ENCODE measurements around the gene QDPR. TPM values are rescaled to one million over a fixed set of nuclear protein-coding genes. Genes with fewer than 3 reads are reported as not detected.

The QDPR gene
- polyA plus RNA-seq, 2 donors = 5.5 to 16.0 TPM

DNA sequence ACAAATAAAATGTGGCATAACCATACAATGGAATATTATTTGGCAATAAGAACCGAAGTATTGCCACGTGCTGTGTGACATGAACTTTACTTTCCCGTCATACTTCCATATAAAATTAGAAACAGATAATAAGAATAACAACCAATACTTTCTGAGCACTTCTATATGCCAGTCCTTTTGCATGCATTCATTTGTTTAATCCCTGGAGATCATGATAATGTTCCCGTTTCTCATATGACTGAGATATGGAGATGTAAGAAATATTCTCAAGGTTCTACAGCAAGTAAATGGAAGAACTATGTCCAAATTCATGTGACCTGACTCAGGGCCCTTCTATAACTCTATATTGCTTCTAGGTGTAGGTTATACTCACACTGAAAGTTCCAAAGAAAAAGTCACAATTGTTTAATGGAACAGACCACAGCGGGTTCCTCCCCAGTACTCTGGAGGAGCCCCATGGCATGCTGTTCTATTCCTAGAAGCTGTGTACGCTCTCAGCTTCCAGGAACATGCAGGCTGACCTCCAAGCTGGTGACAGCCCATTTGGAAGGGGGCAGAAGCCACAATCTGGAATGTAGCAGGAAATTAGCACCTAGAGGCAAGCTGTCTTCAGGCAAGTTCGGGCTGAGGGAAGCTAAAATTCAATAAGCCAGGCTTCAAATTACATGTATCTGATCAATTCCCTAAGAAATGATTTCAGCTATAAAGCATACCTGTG lies 31.5 kb downstream of the QDPR start:
- no peak overlapping the region for H3K4me3 ChIP-seq (ENCODE audit: low read depth in 1 of 2, low read length in 2 of 2)
- peaks cover 0 to 2% of the 10 kb centered on the region in 2 donors for H3K9me3 ChIP-seq (ENCODE audit: control insufficient read depth in 2 of 2, insufficient read depth in 1 of 2, low read depth in 1 of 2, low read length in 1 of 2)
- peaks cover 0 to 2% of the 10 kb centered on the region in 2 donors for H3K36me3 ChIP-seq (ENCODE audit: control insufficient read depth in 2 of 2, insufficient read depth in 2 of 2, low read length in 1 of 2)
- H3K27me3 ChIP-seq (ENCODE audit: control insufficient read depth in 1 of 2, insufficient read depth in 2 of 2, low read length in 2 of 2) = no peaks in the 10 kb centered on the region
- WGBS, 2 donors = 81 to 91% methylated on average over 7 of the region's 7 CpGs
- H3K4me1 ChIP-seq (ENCODE audit: control insufficient read depth in 2 of 2, insufficient read depth in 2 of 2, low read length in 1 of 2) = no peaks in the 10 kb centered on the region
- H3K27ac ChIP-seq (ENCODE audit: low read depth in 2 of 2, low read length in 1 of 2) = no peak overlapping the region

DNA sequence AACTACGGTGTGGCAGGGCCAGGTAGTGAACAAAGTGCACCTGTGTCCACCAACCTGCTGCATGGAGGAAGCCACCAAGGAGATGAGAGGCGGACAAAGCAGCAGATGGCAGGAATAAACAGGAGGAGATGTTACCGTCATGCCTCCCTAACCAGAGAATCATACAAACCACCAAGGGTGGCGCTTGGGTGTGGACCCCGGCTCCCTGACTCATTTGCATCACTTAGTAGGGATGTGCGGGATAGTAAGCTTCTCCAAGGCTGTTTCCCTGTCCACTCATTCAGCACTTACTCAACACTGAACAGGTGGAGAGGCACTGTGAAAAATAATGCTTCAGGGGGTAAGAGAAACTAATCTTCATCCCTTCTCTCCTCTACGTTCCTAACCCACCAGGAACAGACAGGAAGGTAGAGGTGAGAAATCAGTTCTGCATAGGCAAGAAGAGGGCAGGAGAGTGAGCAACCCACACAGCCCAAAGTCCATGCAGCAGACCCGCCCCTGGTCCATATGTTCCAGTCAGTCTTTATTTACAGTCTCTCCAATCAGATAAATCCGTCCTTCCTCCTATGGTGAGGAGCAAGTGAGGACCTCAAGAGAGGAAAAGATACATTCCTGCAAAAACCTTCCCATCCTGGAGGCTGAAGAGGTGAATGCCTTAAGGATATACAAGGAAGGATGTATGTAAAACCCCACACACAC lies 34.0 kb downstream of the QDPR start:
- no peak overlapping the region for H3K27ac ChIP-seq (ENCODE audit: low read depth in 2 of 2, low read length in 1 of 2)
- peaks cover 0 to 2% of the 10 kb centered on the region in 2 donors for H3K9me3 ChIP-seq (ENCODE audit: control insufficient read depth in 2 of 2, insufficient read depth in 1 of 2, low read depth in 1 of 2, low read length in 1 of 2)
- peaks cover 0 to 2% of the 10 kb centered on the region in 2 donors for H3K36me3 ChIP-seq (ENCODE audit: control insufficient read depth in 2 of 2, insufficient read depth in 2 of 2, low read length in 1 of 2)
- no peaks in the 10 kb centered on the region for H3K4me1 ChIP-seq (ENCODE audit: control insufficient read depth in 2 of 2, insufficient read depth in 2 of 2, low read length in 1 of 2)
- 82 to 91% methylated on average over 9 of the region's 9 CpGs for WGBS, 2 donors
- no peak overlapping the region for H3K4me3 ChIP-seq (ENCODE audit: low read depth in 1 of 2, low read length in 2 of 2)
- no peaks in the 10 kb centered on the region for H3K27me3 ChIP-seq (ENCODE audit: control insufficient read depth in 1 of 2, insufficient read depth in 2 of 2, low read length in 2 of 2)

DNA sequence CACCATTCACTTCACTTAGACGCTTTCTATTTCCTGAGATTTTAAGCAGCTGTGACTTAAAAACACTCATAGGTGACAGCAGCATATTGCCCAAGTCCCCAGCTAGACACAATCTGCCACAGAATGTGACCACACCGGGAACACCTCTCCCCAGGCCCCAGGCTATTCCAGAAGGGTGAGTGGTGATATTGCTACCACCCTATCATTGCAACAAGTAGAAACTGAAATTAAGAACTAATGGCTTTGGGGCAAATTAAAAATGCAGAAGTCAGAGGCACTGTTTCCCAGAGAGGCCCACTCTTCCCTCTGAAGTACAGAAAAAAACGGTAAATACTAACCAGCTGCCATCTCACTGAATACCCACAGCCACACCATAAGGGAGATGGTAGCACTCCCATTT lies 35.0 kb downstream of the QDPR start:
- 68 to 74% methylated on average over 3 of the region's 3 CpGs for WGBS, 2 donors
- Histone ChIP-seq H3K36me3 (ENCODE audit: control insufficient read depth in 2 of 2, insufficient read depth in 2 of 2, low read length in 1 of 2) (no peaks in the 10 kb centered on the region), H3K27ac (ENCODE audit: low read depth in 2 of 2, low read length in 1 of 2) (no peak overlapping the region), H3K27me3 (ENCODE audit: control insufficient read depth in 1 of 2, insufficient read depth in 2 of 2, low read length in 2 of 2) (no peaks in the 10 kb centered on the region), H3K4me1 (ENCODE audit: control insufficient read depth in 2 of 2, insufficient read depth in 2 of 2, low read length in 1 of 2) (no peaks in the 10 kb centered on the region), H3K4me3 (ENCODE audit: low read depth in 1 of 2, low read length in 2 of 2) (no peak overlapping the region), H3K9me3 (ENCODE audit: control insufficient read depth in 2 of 2, insufficient read depth in 1 of 2, low read depth in 1 of 2, low read length in 1 of 2) (peaks cover 0 to 2% of the 10 kb centered on the region in 2 donors)

DNA sequence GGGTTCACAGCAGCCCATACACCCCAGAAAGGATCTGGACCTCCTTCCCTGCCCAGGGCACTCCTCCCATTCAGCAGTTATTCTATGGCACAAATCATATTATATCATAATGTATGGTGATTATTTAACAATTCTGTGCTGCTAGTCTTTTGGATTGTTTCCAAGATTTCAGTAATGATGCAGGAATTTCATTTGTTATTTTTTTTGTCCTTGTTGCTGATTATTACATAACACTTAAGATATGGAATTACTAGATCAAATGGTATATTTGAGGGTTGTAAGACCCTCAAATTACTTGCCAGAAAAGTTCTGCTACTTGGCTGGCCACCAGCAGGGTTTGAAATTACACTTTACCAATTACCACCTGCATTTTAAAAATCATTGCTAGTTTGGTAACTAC lies 36.4 kb downstream of the QDPR start:
- no peak overlapping the region for H3K27ac ChIP-seq (ENCODE audit: low read depth in 2 of 2, low read length in 1 of 2)
- H3K9me3 ChIP-seq (ENCODE audit: control insufficient read depth in 2 of 2, insufficient read depth in 1 of 2, low read depth in 1 of 2, low read length in 1 of 2) = no peaks in the 10 kb centered on the region
- H3K4me3 ChIP-seq (ENCODE audit: low read depth in 1 of 2, low read length in 2 of 2) = no peak overlapping the region
- H3K36me3 ChIP-seq (ENCODE audit: control insufficient read depth in 2 of 2, insufficient read depth in 2 of 2, low read length in 1 of 2) = no peaks in the 10 kb centered on the region
- no peaks in the 10 kb centered on the region for H3K27me3 ChIP-seq (ENCODE audit: control insufficient read depth in 1 of 2, insufficient read depth in 2 of 2, low read length in 2 of 2)
- H3K4me1 ChIP-seq (ENCODE audit: control insufficient read depth in 2 of 2, insufficient read depth in 2 of 2, low read length in 1 of 2) = no peaks in the 10 kb centered on the region

DNA sequence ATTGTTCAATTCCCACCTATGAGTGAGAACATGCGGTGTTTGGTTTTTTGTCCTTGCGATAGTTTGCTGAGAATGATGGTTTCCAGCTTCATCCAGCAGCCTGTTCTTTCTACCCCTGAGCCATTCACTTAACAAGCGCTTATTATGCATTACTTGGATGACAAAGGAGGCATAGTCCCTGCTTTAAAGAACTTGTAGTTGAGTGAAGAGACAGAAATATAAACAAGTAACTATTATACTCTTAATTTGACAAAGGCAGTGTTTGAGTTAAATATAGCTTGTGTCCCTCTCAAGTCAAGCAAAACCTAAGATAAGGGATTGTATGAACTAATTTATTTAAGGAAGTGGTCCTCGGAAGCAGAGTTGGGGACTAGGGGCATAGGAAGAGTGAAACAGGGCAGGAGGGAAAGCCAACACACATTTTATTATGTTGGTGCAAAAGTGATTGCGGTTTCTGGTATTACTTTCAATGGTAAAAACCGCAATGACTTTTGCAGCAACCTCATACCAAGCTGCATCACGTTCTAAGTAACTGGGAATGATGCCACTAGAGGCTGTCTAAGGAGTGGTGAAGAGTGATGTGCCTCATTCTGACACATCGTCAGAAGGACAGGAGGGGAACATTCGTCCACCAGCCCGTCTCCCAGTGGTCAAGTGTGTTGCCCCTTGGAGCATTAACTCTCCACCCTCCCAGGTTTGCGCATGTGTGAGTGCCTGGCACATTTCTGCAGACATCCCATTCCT lies 41.8 kb downstream of the QDPR start:
- Histone ChIP-seq H3K36me3 (ENCODE audit: control insufficient read depth in 2 of 2, insufficient read depth in 2 of 2, low read length in 1 of 2) (no peaks in the 10 kb centered on the region), H3K27ac (ENCODE audit: low read depth in 2 of 2, low read length in 1 of 2) (no peak overlapping the region), H3K4me1 (ENCODE audit: control insufficient read depth in 2 of 2, insufficient read depth in 2 of 2, low read length in 1 of 2) (no peaks in the 10 kb centered on the region), H3K4me3 (ENCODE audit: low read depth in 1 of 2, low read length in 2 of 2) (no peak overlapping the region), H3K27me3 (ENCODE audit: control insufficient read depth in 1 of 2, insufficient read depth in 2 of 2, low read length in 2 of 2) (no peaks in the 10 kb centered on the region), H3K9me3 (ENCODE audit: control insufficient read depth in 2 of 2, insufficient read depth in 1 of 2, low read depth in 1 of 2, low read length in 1 of 2) (no peaks in the 10 kb centered on the region)
- WGBS, 2 donors = 77 to 78% methylated on average over 11 of the region's 11 CpGs

DNA sequence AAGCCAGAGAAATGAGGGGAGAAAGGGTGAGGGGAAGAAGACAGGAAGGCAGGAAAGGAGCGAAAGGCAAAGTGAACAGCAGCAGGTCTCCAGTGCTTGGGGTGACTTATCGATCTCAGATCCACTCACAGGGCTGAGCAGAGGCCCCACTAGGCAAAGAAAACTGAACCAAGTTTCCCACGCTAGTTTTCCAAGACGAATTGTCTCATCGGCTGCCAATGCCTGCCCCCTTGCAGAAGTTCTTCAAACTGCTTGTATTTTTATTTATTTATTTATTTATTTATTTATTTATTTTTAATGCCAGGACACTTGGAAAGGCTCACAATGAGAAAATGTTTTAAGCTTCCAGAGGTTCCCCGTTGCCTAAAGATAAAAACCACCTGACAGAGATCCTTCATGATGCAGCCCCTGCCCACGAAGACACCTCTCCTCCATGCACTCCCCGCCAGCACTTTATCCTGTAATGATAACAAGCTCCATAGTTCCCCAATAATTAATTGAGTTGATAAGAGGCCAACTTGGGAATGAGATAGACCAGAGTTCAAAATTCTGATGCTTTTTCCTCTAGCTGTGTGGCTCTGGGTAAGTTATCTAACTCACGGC lies 43.2 kb downstream of the QDPR start:
- no peaks in the 10 kb centered on the region for H3K27me3 ChIP-seq (ENCODE audit: control insufficient read depth in 1 of 2, insufficient read depth in 2 of 2, low read length in 2 of 2)
- H3K27ac ChIP-seq (ENCODE audit: low read depth in 2 of 2, low read length in 1 of 2) = no peak overlapping the region
- no peak overlapping the region for H3K4me3 ChIP-seq (ENCODE audit: low read depth in 1 of 2, low read length in 2 of 2)
- H3K9me3 ChIP-seq (ENCODE audit: control insufficient read depth in 2 of 2, insufficient read depth in 1 of 2, low read depth in 1 of 2, low read length in 1 of 2) = no peaks in the 10 kb centered on the region
- 52 to 55% methylated on average over 9 of the region's 9 CpGs for WGBS, 2 donors
- no peaks in the 10 kb centered on the region for H3K36me3 ChIP-seq (ENCODE audit: control insufficient read depth in 2 of 2, insufficient read depth in 2 of 2, low read length in 1 of 2)
- no peaks in the 10 kb centered on the region for H3K4me1 ChIP-seq (ENCODE audit: control insufficient read depth in 2 of 2, insufficient read depth in 2 of 2, low read length in 1 of 2)

DNA sequence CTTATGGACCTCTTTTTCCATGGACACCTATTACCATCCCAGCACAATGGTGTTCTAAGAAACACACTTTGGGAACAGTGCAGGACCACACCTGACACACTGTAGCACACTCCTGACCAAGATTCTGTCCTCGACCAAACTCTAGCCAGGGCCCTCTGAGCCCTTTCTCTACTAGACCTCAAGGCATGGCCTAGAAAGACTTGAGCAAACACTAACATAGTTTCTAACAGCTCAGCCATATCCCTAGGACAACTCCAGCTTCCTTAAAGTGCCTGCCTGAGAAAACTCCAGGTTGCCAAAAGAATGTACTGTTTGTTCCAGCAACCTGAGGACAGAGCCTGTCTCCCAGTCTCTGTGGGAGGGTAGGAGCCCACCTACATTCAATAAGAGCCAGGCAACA lies 48.3 kb downstream of the QDPR start:
- Histone ChIP-seq H3K9me3 (ENCODE audit: control insufficient read depth in 2 of 2, insufficient read depth in 1 of 2, low read depth in 1 of 2, low read length in 1 of 2) (peaks cover 2 to 4% of the 10 kb centered on the region in 2 donors), H3K36me3 (ENCODE audit: control insufficient read depth in 2 of 2, insufficient read depth in 2 of 2, low read length in 1 of 2) (no peaks in the 10 kb centered on the region), H3K27ac (ENCODE audit: low read depth in 2 of 2, low read length in 1 of 2) (no peak overlapping the region), H3K4me3 (ENCODE audit: low read depth in 1 of 2, low read length in 2 of 2) (no peak overlapping the region), H3K4me1 (ENCODE audit: control insufficient read depth in 2 of 2, insufficient read depth in 2 of 2, low read length in 1 of 2) (no peaks in the 10 kb centered on the region), H3K27me3 (ENCODE audit: control insufficient read depth in 1 of 2, insufficient read depth in 2 of 2, low read length in 2 of 2) (no peaks in the 10 kb centered on the region)
- WGBS, 2 donors = 62 to 79% methylated on average over 1 of the region's 1 CpG

DNA sequence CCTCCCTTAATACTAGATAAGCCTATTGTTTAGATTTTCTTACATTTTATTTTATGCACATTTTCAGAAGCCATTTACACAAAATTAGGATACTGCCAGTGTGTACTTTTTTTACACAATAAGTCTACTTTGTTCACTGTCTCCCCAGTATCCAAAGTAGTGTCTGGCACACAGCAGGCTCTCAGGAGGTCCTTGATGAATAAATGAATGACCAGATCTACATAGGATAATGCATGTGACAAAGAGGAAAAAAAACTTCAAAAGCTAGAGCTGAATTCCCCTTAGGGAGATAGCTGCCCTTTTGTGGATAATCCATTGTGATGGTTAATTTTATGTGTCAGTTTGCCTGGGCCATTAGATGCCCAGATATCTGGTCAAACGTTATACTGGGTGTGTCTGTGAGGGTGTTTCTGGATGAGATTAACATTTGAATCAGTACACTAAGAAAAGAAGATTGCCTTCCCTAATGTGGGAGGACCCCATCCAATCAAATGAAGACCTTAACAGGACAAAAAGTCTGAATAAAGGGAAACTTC lies 61.6 kb downstream of the QDPR start:
- WGBS, 2 donors = 21 to 23% methylated on average over 1 of the region's 1 CpG
- Histone ChIP-seq H3K4me1 (ENCODE audit: control insufficient read depth in 2 of 2, insufficient read depth in 2 of 2, low read length in 1 of 2) (no peaks in the 10 kb centered on the region), H3K9me3 (ENCODE audit: control insufficient read depth in 2 of 2, insufficient read depth in 1 of 2, low read depth in 1 of 2, low read length in 1 of 2) (no peaks in the 10 kb centered on the region), H3K27ac (ENCODE audit: low read depth in 2 of 2, low read length in 1 of 2) (no peak overlapping the region), H3K36me3 (ENCODE audit: control insufficient read depth in 2 of 2, insufficient read depth in 2 of 2, low read length in 1 of 2) (no peaks in the 10 kb centered on the region), H3K27me3 (ENCODE audit: control insufficient read depth in 1 of 2, insufficient read depth in 2 of 2, low read length in 2 of 2) (no peaks in the 10 kb centered on the region), H3K4me3 (ENCODE audit: low read depth in 1 of 2, low read length in 2 of 2) (no peak overlapping the region)

GRCh38 chr4:17448689-17449088 lies 63.2 kb downstream of the QDPR start:
- WGBS, 2 donors = 34 to 38% methylated on average over 3 of the region's 3 CpGs

More at GRCh38 chr4:17448689-17449088, 63.2 kb downstream of the QDPR start:
- H3K36me3 ChIP-seq (ENCODE audit: control insufficient read depth in 2 of 2, insufficient read depth in 2 of 2, low read length in 1 of 2) = no peaks in the 10 kb centered on the region
- no peak overlapping the region for H3K27ac ChIP-seq (ENCODE audit: low read depth in 2 of 2, low read length in 1 of 2)
- no peaks in the 10 kb centered on the region for H3K4me1 ChIP-seq (ENCODE audit: control insufficient read depth in 2 of 2, insufficient read depth in 2 of 2, low read length in 1 of 2)
- no peak overlapping the region for H3K4me3 ChIP-seq (ENCODE audit: low read depth in 1 of 2, low read length in 2 of 2)
- H3K27me3 ChIP-seq (ENCODE audit: control insufficient read depth in 1 of 2, insufficient read depth in 2 of 2, low read length in 2 of 2) = no peaks in the 10 kb centered on the region
- H3K9me3 ChIP-seq (ENCODE audit: control insufficient read depth in 2 of 2, insufficient read depth in 1 of 2, low read depth in 1 of 2, low read length in 1 of 2) = no peaks in the 10 kb centered on the region

Data from esophagus (tissue), 2 donors.